Measurements from ENCODE around the gene S100A10.

S100A10 gene

DNA sequence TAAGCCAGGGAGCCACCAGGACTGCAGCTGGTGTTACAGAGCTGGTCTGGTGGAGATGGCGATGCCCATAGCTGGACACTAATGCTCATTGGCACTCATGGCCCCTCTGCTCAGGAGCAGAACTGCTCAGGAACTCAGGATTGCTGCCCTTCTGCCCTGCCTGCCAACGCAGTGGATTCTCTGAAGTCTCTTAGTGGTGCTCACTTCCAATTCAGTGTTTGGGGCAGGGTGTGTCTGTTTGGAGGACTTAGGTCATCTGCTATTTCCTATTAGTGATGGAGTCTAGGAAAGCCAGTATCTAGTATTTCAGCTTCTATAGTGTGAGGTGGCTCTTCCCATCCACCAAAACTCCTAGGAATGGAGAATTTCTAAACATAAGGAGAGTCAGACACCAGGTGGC is 29.1 kb downstream of the S100A10 start:
- no peak for DNase-seq

DNA sequence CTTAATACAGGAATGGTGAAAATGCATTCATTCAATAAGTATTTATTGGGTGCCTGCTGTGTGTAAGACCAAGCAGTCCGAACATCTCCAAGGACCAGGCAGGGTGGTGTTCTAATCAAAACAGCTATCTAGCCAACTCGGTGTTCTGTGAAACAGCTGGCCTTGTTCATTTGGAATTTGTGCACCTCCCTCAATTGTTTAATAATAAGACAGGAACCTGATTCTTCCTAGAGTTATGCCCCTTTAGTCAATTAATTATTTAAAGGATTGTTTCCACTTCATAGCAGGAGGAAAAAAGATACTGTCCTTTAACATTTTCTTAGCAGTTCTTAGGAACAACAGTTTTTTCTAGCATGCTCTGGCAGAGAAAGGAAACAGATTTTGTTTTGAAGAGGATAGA is 30.4 kb downstream of the S100A10 start:
- no peak for DNase-seq

DNA sequence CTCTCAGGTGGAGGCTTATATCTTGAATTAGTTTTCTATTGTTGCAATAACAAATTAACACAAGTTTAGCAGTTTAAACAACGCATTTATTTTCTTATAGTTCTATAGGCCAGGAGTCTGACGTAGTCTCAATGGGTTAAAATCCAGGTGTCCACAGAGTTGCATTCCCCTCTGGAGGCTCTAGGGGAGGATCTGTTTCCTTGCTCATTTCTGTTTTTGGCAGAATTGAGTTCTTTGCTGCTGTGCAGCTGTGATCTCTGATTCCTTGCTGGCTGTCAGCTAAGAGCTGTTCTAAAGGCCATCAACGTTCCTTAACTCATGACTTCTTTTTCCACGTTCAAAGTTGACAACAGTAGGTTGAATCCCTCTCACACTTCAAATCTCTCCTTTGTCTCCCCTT is 31.8 kb downstream of the S100A10 start:
- DNase-seq: no peak

DNA sequence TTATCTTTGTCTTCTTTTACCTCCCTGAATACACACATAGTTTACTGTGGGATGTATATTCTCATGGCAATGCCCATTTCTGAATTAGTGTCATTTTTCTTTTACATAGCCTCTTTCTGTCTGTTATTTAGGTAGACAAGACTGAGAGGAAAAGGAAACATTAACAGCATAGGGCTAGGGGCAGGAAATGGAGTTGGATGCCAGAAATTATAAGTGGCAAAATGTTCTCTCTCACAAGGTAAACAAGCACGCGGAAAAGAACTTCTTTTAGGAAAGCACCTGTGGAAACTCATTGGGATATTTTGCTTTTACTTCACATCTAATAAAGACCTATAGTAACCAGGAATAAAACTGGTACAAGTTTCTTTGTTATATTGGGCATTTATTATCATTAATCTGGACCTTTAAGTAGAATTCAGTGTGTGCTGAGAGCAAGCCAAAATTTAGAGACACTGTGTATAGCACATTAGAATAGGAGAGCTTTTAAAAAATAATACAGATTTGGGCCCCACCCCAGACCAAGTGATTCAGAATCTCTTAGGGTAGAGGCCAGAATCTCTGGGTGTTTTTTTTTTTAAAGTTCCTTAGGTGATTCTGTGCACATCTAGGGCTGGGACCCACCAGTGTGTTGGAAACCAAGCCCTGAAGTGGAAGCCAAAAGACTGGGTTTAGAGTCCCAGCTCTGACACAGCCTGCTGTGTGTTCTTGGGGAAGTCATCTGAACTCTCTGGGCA is 32.7 kb downstream of the S100A10 start:
- no peak for DNase-seq

DNA sequence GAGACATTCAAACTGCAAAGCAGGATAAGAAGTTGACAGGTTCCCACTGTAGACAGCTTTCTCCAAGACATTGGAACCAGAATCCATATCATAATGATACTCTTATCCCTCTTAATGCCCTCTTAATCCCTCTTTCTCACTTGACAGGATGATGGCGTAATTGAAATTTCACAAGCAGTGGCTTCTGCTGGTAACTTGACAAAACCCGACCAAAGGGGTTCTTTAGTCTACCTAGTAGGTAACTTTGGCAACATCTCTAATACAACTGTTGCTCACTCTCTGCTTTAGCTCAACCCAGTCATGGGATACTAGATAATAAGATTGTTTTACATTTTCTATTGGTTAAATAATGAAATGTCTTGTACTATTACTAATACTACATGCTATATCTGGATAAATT is 34.7 kb downstream of the S100A10 start:
- no peak for DNase-seq

DNA sequence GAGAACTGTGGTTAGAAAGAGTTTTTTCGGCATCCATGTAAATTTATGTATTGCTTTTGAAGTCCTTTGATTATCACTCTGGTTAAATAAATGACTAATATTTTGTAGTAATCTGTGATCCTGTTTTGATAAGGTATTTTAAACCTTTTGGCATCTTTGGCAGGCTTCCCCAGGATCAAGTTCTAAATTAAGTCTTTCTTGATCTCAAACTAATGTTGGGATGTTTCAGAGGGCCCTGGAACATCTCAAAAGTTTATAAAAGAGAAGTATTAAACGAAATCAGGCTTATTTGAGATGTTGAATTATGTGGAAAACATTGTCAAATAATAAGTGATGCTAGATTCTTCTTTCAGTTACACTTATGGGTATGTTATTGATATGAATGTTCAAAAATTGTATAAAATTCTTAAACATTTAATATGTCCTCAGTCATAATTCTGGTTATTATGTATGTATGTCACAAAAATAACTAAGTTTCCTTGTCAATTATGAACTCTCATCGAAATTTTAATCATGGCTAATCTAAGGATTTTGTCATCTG is 36.6 kb downstream of the S100A10 start:
- DNase-seq: no peak

GRCh38 chr1:151953409-151954094 is 40.1 kb downstream of the S100A10 start:
- DNase-seq: no peak

- no peak for DNase-seq
Measured at GRCh38 chr1:151952811-151953210, 40.8 kb downstream of the S100A10 start.

DNA sequence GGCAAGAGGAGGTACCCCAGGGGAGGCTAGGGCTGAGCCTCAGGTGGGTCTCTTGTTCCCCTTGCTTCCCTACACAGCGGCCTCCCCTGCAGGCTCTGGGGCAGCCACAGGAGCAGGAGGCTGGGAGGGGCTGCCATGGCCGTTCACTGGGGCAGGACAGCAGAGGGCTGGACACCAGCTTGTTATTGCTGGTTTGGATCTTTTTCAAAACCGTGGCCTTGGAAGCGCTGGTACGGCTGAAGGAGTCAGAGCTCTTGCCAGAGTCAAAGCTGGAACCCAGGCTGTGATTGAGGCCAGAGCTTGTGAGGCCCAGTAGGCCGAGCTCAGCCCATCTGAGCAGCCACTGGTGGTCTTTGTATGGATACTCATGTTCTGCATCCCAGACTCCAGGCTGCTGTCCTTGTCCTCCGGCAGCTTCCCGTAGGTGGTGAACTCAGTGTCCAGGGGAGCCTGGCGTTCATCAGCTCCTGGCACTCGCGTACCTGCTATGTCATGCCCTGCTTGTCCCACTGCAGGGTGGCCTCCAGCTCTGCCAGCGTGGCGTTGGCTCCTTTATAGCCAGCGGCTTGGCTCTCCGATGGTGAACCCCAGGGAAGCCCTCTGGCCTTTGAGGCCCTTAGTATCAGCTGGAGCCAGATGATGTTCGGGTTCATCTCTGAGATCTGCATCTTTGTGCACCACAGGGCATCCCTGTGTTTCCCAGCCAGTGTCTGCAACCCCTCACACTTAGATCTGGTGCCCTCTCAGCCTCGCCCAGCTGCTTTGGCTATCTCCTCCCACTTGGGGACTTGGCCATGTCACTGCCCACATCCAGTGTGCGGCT is 44.1 kb downstream of the S100A10 start:
- no peak for DNase-seq

- DNase-seq: no peak
Measured at GRCh38 chr1:151948506-151948905, 45.2 kb downstream of the S100A10 start.

DNA sequence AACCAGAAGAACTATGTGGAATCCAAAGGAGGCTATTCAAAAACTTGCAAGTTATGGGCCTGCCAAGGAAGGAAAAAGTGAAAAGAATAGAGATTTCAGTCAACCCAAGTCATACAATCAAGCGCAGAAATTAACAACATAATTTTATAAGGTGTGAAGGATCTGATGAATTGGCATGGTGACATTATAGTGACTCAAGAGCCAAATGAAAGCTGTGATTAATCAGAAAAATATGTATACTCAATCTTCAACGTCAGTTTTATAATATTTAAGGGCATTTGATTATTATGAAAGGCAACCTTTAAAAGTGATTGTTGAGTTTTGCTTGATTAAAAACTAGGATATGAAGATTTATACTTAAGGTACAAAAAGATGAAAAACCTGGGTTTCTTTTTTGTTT is 46.5 kb downstream of the S100A10 start:
- no peak for DNase-seq

DNA sequence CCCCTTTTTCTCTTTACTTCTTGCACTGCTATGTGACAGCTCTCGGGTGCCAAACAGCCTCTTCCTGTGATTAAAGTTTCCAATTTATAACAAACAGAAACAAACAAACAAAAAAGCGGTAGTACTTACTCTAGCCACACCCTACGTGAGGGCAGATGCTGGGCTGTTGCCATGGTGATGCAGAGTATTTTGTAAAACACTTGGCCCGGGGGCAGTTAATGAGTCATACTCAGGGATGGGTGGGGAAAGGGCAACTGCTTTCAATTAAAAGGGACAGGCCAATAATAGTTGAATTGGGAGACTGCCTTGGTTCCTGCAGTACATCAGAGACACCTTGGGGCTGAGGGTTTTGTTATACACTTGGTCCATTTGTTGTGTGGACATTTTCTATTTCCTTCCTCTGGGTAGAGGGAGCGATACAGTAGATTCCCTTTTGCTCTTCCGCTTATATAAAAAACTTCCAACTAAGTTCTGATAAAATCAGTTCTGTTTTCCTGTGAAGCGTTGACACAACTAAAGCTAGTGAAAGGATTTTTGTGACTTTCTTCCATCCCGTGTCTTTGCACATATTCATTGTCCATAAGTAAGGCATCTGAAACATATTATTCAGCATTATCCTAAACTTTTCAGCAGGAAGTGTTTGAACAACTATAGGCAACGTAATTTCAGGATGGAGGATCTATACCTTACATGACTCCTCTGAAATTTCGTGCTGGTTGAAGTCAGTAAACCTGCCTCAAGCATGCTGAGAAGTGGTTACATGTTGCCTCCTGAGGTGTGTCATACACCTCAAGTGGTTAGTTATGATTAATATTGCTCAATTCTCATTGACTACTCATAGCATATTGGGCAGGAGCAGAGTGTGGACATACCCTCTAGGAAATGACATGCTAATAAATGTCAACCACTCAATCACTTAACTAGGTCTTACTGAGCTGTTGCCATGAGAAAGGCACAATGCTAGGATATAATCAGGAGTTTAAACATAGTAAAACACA is 47.6 kb downstream of the S100A10 start:
- DNase-seq: peak in 14 of 51 donors; percentile 1 to 70 (median 22)

DNA sequence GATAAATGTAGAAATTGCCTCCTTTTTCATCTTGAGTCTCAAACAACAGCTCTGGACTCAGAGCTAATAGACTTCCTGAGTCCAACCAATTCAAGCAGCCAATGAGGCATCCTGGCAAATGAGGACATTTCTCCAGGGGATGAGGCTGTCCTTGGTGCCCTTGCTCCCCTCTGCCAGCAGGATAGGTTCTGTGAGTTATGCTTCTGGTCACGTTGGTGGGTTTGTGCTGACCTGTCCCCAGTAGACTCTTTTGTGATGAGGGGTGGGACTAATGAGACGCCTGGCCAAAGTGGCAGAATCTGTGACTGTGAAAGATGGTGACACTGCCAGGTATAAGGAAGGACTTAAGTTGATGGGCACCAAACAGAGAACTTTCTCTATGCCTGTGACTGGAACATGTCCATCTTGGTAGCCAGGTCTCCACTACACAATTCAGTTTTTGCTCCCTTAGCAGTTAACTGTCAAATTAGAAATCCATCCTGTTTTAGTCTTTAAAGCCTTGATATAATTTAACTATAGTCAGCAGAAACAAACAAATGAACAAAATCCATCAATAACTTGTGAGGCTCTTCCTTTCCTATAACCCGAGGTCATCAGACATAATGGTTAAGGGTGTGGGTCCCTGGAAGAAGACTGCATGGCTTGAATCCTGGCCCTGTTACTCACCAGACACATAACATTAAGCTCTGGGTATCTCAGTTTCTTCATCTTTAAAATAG is 48.6 kb downstream of the S100A10 start:
- DNase-seq: no peak

DNA sequence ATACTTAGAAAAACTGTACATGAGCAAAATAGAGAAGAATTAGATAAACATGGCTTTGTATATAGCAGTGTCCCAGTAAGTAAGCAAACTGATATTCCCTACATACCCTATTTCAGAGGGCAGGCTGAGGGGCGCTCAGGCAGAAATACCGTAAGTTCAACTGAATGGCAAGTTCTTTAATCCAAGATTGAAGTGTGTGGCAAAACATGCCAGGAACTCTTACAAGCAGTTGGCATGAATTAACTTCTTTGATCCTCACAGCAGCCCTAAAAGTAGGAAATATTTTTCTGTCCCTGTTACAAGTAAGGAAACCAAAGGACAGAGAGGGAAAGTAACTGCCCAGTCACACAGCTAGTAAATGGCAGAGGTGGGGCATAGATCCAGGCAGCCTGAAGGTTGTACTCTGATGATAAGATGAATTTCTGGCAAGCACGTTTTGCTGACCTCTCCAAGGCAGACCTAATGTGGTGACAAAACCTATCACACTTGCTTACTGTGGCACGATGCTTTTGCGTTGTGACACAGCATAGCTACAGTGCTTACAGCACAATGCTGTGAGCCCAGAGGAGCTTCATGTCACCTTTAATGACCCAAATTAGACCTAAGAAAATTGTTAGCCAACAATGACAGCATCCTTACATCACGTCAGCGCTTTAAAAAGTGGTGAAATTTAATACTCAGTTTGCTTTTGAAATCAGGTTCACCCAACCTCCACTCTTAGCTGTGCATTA is 49.4 kb downstream of the S100A10 start:
- no peak for DNase-seq

GRCh38 chr1:151943591-151943990 is 50.1 kb downstream of the S100A10 start:
- no peak for DNase-seq

- no peak for DNase-seq
Measured at GRCh38 chr1:151942882-151943281, 50.8 kb downstream of the S100A10 start.

DNA sequence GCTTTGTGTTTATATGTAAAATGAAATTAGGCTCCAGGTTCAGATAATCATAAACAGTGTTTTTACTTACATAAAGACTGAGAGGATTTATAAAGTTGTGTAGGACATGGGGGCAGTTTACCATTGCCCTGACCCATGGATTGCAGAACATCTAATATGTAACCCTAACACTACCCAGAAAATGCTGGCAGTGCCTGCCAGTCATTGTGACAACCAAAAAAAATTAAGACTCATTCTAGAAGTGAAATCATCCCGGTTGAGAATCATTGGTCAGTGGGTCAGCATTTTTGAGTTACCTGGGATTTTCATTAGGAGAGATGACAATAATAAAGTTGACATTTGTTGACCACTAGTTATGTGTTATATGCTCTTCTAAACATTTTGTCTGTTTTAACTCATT is 53.1 kb downstream of the S100A10 start:
- no peak for DNase-seq

DNA sequence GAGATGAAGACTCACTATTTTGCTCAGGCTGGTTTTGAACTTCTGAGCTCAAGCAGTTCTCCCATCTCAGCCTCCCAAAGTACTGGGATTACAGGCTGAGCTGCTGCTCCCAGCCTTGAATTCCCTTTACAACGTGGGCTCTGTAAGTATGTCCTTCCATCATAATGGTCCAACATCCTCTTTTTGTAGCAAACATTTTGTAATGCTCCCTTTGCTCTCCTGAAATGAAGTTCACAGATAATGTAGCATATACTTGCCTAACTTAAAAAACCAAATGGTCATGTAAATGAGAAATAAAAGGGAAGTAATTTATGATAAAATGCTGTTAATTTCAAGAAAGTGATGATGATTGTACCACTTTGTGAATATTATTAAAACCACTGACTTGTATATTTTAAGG is 53.9 kb downstream of the S100A10 start:
- DNase-seq: no peak

DNA sequence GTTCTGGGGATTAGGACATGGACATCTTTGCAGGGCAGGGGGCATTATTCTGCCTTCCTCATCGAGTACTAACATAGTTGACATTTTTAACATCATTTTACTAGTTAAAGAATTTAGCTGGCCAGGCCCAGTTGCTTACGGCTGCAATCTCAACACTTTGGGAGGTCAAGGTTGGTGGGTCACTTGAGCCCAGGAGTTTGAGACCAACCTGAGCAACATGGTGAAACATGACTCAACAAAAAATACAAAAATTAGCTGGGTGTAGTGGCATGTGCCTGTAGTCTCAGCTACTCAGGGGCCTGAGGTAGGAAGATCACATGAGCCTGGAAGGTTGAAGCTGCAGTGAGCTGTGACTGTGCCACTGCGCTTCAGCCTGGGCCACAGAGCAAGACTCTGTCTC is 54.5 kb downstream of the S100A10 start:
- no peak for DNase-seq

GRCh38 chr1:151936653-151937052 is 57.0 kb downstream of the S100A10 start:
- DNase-seq: no peak
